Measurements from ENCODE around the gene CTSF.
"Not testable (repeated sequence)": the region's sequence is repeated elsewhere in the genome, so short reads cannot be mapped to it uniquely, and the experiment has no call there.

CTSF gene

DNA sequence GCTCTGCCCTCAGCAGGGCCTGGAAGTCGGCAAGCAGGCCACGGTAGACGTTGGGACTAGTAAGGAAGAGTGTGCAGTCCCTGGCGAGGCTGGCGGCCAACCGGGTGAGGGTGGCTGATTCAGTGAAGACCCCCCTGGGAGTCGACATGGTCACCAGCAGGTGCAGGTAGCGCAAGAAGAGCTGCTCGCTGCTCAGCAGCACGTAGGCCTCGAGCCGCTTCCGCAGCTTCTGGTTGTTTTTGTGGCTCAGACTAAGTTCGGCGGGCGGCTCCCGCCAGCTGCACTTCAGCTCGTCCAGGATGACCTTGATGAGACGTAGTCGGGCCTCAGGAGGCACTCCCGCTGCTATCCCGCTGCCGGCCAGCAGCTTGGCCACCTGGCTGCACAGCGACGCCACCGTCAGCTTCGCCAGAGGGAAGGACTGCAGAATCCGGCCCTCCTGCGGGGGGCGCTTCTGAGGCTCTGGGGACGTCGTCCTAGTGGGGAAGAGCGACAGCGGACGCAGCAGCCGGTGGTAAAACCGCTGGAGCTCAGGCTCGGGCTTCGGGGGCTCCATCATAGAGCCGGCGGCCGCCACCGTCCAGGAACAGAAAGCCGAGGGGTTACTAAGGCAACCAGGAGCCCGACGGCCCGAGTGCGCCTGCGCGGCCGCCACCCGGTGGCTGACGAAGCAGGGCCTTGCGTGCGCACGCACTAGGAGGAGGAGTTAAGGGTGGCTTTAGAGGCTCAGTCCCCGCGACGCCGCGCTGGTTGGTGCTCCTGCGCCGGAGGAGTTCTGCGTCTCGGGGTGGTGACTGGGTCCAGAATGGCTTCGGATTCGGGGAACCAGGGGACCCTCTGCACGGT lies 24.3 kb upstream of the CTSF start, which contains the start of the genes CCDC87 and CCS:
TSS of gene CCDC87 (minus strand) at position 607 of the 846 bp plus-strand sequence. CDS start at position 559, 48 bp downstream.
TSS of gene CCS (plus strand) at position 729 of the 846 bp plus-strand sequence. CDS start at position 806, 77 bp downstream.
- Histone ChIP-seq H3K9me3 (ENCODE audit: insufficient read depth, low read length) (no peaks in the 10 kb centered on the region), H2AFZ (ENCODE audit: low read depth, low read length) (peak within 1 kb of the TSS; percentile 80), H3K27ac (ENCODE audit: low read length) (peak within 1 kb of the TSS; percentile 26; the same call in 1 of the 2 replicates), H4K20me1 (ENCODE audit: insufficient read depth, low read length) (no peaks in the 10 kb centered on the region), H3K4me2 (ENCODE audit: low read length) (peak within 1 kb of the TSS; percentile 91), H3K27me3 (ENCODE audit: low read depth, low read length) (no peaks in the 10 kb centered on the region), H3K4me3 (ENCODE audit: low read length) (peak within 1 kb of the TSS; percentile 88), H3K4me1 (ENCODE audit: low read length) (peaks cover 10% of the 10 kb centered on the region), H3K9ac (ENCODE audit: low read length) (peak within 1 kb of the TSS; percentile 91), H3K36me3 (replicated peaks; ENCODE audit: low read depth, low read length) (peaks cover 4% of the 10 kb centered on the region), H3K79me2 (ENCODE audit: low read length) (peaks cover 9% of the 10 kb centered on the region)
- TF ChIP-seq, protein P1, sequence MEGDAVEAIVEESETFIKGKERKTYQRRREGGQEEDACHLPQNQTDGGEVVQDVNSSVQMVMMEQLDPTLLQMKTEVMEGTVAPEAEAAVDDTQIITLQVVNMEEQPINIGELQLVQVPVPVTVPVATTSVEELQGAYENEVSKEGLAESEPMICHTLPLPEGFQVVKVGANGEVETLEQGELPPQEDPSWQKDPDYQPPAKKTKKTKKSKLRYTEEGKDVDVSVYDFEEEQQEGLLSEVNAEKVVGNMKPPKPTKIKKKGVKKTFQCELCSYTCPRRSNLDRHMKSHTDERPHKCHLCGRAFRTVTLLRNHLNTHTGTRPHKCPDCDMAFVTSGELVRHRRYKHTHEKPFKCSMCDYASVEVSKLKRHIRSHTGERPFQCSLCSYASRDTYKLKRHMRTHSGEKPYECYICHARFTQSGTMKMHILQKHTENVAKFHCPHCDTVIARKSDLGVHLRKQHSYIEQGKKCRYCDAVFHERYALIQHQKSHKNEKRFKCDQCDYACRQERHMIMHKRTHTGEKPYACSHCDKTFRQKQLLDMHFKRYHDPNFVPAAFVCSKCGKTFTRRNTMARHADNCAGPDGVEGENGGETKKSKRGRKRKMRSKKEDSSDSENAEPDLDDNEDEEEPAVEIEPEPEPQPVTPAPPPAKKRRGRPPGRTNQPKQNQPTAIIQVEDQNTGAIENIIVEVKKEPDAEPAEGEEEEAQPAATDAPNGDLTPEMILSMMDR (IDR thresholded peaks at IDR 0.05; ENCODE audit: low read depth, low read length): peak; percentile 56
- no peak for TF ChIP-seq EZH2phosphoT487 (IDR thresholded peaks at IDR 0.05; ENCODE audit: low read depth)

DNA sequence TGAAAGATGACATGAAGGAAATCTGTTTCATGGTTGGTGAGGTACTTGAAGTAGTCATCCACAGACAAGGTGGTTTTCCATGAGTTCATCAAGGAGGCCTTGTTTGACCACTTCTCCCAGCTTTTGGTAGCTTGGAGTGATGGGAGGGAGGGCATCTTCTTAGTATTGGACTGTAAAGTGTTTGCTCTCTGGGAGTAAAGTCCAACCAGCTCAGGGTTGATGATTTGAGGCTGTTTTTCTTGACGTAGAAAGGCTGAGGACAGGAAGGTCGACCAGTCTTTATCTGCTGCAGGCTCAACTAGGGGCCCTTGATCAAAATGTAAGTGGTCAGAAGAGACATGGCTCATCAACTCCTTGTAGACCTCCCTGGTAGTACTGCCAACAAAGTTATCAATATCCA lies 22.8 kb upstream of the CTSF start:
- no peaks in the 10 kb centered on the region for H3K27me3 ChIP-seq (ENCODE audit: low read depth, low read length)
- H3K4me3 ChIP-seq (ENCODE audit: low read length): no peak overlapping the region
- H3K79me2 ChIP-seq (ENCODE audit: low read length): peaks cover 9% of the 10 kb centered on the region
- no peak overlapping the region for H3K9ac ChIP-seq (ENCODE audit: low read length)
- no peaks in the 10 kb centered on the region for H4K20me1 ChIP-seq (ENCODE audit: insufficient read depth, low read length)
- H3K36me3 ChIP-seq (replicated peaks; ENCODE audit: low read depth, low read length): no peaks in the 10 kb centered on the region
- no peaks in the 10 kb centered on the region for H3K9me3 ChIP-seq (ENCODE audit: insufficient read depth, low read length)
- TF ChIP-seq EZH2phosphoT487 (IDR thresholded peaks at IDR 0.05; ENCODE audit: low read depth): no peak
- TF ChIP-seq, protein P1 (IDR thresholded peaks at IDR 0.05; ENCODE audit: low read depth, low read length): no peak
- no peak overlapping the region for H2AFZ ChIP-seq (ENCODE audit: low read depth, low read length)
- H3K4me2 ChIP-seq (ENCODE audit: low read length): no peak overlapping the region
- peaks cover 10% of the 10 kb centered on the region for H3K4me1 ChIP-seq (ENCODE audit: low read length)
- H3K27ac ChIP-seq (ENCODE audit: low read length): no peak overlapping the region

DNA sequence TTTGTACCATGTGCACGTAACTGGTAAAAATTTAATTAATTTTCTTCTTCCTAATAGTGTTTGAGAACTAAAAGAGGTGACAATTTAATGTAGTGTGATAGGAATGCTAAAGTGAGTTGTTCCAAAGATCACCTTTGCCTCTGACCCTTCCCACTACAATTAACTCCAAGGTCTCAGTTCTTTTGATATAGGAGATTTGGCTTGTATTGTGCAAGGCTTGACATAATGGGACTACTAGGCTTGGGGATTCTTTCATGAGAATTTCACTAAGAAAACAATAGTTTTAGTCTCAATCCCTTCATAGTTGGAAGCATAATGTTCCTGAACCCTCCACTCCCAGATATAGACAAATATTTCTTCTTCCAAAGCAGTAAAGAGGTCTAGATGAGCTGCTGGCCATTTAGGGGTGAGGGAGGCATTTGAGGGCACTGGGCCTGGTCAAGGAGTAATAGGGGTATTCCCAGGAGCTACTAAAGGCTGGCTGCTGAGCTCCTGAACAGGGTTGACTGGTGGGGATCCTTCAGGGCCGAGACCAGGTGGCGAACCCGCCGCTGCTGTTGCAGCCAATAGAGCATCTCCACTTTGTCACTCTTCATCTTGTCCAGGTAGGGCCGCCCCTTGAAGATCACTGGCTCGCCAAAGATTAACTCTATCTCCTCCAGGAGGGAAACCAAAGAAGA lies 21.7 kb upstream of the CTSF start:
- Histone ChIP-seq H3K9ac (ENCODE audit: low read length) (no peak overlapping the region), H3K27ac (ENCODE audit: low read length) (no peak overlapping the region), H3K4me2 (ENCODE audit: low read length) (no peak overlapping the region), H3K27me3 (ENCODE audit: low read depth, low read length) (no peaks in the 10 kb centered on the region), H3K4me3 (ENCODE audit: low read length) (no peak overlapping the region), H3K79me2 (ENCODE audit: low read length) (peaks cover 9% of the 10 kb centered on the region), H4K20me1 (ENCODE audit: insufficient read depth, low read length) (no peaks in the 10 kb centered on the region), H3K4me1 (ENCODE audit: low read length) (peaks cover 10% of the 10 kb centered on the region), H3K9me3 (ENCODE audit: insufficient read depth, low read length) (no peaks in the 10 kb centered on the region), H2AFZ (ENCODE audit: low read depth, low read length) (no peak overlapping the region), H3K36me3 (replicated peaks; ENCODE audit: low read depth, low read length) (no peaks in the 10 kb centered on the region)
- no peak for TF ChIP-seq EZH2phosphoT487 (IDR thresholded peaks at IDR 0.05; ENCODE audit: low read depth)
- TF ChIP-seq, protein P1 (IDR thresholded peaks at IDR 0.05; ENCODE audit: low read depth, low read length): no peak

DNA sequence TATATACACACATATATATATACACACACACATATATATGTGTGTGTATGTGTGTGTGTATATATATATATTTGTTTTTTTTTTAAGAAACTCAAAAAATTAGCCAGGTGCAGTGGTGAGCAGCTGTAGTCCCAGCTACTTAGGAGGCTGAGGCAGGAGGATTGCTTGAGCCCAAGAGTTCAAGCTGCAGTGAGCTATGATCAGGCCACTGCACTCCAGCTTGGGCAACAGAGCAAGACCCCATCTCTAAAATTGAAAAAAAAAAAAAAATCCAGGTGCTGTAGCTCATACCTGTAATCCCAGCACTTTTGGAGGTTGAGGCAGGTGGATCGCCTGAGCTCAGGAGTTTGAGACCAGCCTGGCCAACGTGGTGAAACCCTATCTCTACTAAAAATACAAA lies 20.9 kb upstream of the CTSF start:
- not testable (repeated sequence) for H3K27me3 ChIP-seq (ENCODE audit: low read depth, low read length); H3K27ac ChIP-seq (ENCODE audit: low read length); H2AFZ ChIP-seq (ENCODE audit: low read depth, low read length); H3K36me3 ChIP-seq (replicated peaks; ENCODE audit: low read depth, low read length); H3K9ac ChIP-seq (ENCODE audit: low read length); H3K4me3 ChIP-seq (ENCODE audit: low read length); H3K9me3 ChIP-seq (ENCODE audit: insufficient read depth, low read length); H3K4me2 ChIP-seq (ENCODE audit: low read length); H3K79me2 ChIP-seq (ENCODE audit: low read length); H4K20me1 ChIP-seq (ENCODE audit: insufficient read depth, low read length)
- peaks cover 10% of the 10 kb centered on the region for H3K4me1 ChIP-seq (ENCODE audit: low read length)

Data from OCI-LY3 (cell line).